HG03280 (cell line): ENCODE measurements around the gene DHRS1.
A peak's percentile ranks its signal among the peaks of the same experiment; 100 is the strongest.

ENCODE experiments used
- ATAC-seq: cut with Tn5 transposase; IDR thresholded peaks from one replicate; pipeline ENCODE4 v1.9.1; 2021; ENCODE audit warnings: mild to moderate bottlenecking, moderate library complexity; ENCODE audit not compliant: unreplicated experiment

Gene DHRS1

DNA sequence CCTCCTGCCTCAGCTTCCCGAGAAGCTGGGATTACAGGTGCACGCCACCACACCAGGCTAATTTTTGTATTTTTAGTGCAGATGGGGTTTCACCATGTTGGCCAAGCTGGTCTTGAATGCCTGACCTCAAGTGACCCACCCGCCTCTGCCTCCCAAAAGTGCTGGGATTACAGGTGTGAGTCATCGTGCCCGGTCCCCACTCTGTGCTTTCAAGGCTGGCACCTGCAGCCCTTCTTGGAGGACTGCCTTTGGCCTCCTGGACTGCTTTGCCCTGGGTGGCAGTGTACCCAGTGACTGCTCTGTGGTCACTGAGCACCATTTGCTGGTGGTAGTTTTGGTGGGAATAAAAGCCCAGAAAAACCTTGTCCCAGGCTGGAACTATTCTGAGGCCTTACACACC, 12.6 kb downstream of the DHRS1 start:
- ATAC-seq = no peak

GRCh38 chr14:24285351-24285750, 14.2 kb downstream of the DHRS1 start:
- ATAC-seq = no peak

DNA sequence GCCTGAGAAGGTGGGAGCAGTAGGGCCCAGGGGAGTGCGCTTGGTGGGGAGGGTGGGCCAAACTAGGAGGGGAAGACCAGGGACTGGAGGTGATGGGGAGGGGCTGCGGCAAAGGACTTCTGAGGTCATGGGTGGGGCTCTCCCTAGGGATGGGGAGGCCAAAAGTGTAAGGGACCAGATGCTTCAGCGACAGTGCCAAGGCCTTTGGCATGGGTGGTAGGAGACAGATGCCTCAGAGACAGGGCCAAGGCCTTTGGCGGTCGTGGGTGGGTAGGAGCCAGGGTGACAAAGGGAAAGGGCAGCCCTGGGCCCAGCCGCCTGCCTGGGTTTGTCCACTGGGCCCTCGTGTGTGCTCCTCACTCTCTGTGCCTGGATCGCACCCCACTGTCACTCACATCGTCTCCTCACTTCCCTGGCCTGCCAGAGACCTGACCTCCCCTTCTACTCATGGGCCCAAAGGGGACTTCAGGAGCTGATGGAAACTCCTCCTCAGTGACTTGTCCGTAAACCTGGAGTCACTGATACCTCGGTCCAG, 15.0 kb downstream of the DHRS1 start:
- ATAC-seq = no peak

GRCh38 chr14:24283796-24284460, 15.7 kb downstream of the DHRS1 start:
- ATAC-seq = no peak

DNA sequence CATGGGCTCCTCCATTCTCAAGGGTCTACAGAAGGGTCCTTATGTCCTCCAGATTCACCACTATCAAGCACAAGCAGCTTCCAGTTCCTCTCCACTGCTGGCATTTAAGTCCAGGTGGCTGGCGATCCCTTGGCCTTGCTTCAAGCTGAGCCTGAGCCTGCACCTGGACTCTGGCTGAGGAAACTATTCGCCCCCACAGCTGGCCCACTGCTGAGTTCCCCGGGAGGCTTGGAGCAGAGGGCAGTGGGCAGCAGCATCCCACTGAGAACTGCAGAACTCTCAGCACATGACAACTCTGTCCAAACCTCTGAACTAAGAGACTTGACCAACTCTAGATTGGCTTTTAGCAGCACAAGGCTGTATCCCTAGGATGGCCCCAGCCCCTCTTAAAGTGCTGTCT, 16.8 kb downstream of the DHRS1 start:
- no peak for ATAC-seq

DNA sequence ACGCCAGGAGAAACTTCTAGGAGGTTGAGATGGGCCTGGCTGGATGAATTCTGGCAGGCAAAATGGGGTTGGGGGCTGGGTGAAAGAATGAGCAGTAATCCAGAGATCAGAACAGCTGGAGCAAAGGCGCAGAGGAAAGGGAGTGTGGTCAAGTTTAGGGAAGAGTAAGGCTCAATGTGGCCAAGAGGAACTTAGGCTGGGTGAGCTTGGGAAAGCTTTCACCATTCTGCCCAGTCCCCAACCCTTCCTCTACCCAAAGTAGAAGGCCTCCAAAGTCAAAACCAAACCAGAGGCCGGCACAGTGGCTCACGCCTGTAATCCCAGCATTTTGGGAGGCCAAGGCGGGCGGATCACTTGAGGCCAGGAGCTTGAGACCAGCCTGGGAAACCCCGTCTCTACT, 17.9 kb downstream of the DHRS1 start:
- ATAC-seq = no peak

GRCh38 chr14:24280797-24281460, 18.7 kb downstream of the DHRS1 start:
- ATAC-seq = no peak

GRCh38 chr14:24279301-24280186, 20.0 kb downstream of the DHRS1 start:
- no peak for ATAC-seq

DNA sequence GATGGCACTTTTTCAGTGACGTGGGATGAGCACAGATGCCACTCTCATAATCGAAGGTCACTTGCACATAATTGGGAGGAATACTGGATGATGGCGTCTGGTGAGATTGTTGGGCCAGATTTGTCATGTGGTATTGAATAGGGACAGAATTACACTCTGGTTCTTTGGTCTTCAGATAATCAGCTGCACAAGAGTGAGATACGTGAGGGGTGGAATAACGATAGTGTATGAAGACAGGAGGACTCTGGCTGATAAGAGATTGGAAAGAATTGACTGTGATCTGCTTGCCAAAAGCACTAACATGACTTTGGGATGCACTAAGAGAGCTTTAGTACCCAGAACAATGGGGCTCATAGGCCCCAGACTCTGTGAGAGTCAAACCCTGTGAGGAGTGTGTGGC, 21.2 kb downstream of the DHRS1 start:
- ATAC-seq = no peak

- no peak for ATAC-seq
Observed at GRCh38 chr14:24277606-24278321, 21.8 kb downstream of the DHRS1 start.

DNA sequence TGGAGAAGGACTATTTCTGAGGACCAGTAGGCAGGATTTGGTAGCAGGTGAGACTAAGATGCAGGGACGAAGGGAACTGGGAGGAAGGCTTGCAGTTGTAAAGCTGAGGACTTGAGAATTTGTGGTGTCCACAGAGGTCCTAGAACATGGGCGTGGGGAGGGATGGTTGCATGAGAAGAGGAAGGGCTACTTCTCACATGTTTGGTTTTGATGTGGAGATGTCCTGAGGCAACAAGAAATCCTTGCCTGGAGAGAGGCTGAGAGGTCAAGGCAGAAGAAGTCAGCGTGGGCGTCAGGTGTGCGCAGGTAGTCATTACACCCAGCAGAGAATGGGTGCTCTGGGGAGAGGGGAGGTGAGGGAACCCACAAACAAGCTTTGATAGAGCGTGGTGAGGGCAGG, 22.5 kb downstream of the DHRS1 start:
- no peak for ATAC-seq

GRCh38 chr14:24274101-24274543, 25.5 kb downstream of the DHRS1 start:
- ATAC-seq = no peak

DNA sequence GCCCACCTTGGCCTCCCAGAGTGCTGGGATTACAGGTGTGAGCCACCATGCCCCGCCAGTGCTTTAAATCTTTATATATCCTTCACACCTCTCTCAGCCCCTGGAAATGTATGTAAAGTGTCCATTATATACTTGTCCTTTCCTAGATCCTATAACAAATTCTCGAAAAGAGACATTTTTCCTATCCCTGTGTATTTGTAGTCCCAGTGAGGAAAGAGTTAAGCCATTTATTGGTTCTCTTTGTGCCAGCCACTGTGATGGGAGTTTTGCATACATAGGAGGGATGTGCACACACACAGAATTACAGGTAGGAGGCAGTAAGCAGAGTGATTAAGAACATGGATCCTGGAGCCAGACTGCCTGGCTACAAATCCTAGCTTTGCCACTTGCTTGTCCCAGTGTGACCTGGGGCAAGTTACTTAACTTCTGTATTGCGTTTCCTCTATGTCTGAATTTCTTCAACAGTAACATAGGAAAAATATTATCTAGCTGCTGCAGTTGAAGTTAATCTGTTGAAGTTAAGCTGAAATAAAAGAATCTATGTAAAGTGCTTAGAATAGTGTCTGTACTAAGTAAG, 26.1 kb downstream of the DHRS1 start:
- no peak for ATAC-seq

GRCh38 chr14:24272467-24272866, 27.1 kb downstream of the DHRS1 start:
- ATAC-seq = no peak

GRCh38 chr14:24271834-24272263, 27.7 kb downstream of the DHRS1 start:
- no peak for ATAC-seq

GRCh38 chr14:24271134-24271833, 28.3 kb downstream of the DHRS1 start, which contains the start of gene RABGGTA:
Gene RABGGTA, minus strand, starts transcription at chr14:24271597. Its CDS starts 482 bp downstream, at chr14:24271115.
- peak; percentile 88 for ATAC-seq

- ATAC-seq = no peak
Observed at GRCh38 chr14:24270537-24271133, 28.9 kb downstream of the DHRS1 start.

GRCh38 chr14:24269910-24270536, 29.6 kb downstream of the DHRS1 start:
- ATAC-seq = no peak

- no peak for ATAC-seq
Observed at GRCh38 chr14:24269368-24269767, 30.2 kb downstream of the DHRS1 start.
